GM12864 (cell line): ENCODE measurements around the gene IRF7.

Source experiments
- DNase-seq: peaks from one replicate; pipeline ENCODE4 v3.0.0-alpha.2; 2011; ENCODE audit warnings: low read depth
- H3K4me3 ChIP-seq: 2 replicates; pipeline ENCODE4 v1.5.1; 2011; ENCODE audit warnings: mild to moderate bottlenecking, low read depth, low read length, control low read depth
- TF ChIP-seq, protein P1 (sequence below): IDR thresholded peaks from 2 replicates; pipeline ENCODE4 v1.5.1; 2011; ENCODE audit warnings: low read depth, mild to moderate bottlenecking, moderate library complexity, low read length, control low read depth, inconsistent platforms; ENCODE audit errors: missing control alignments

Gene IRF7

DNA sequence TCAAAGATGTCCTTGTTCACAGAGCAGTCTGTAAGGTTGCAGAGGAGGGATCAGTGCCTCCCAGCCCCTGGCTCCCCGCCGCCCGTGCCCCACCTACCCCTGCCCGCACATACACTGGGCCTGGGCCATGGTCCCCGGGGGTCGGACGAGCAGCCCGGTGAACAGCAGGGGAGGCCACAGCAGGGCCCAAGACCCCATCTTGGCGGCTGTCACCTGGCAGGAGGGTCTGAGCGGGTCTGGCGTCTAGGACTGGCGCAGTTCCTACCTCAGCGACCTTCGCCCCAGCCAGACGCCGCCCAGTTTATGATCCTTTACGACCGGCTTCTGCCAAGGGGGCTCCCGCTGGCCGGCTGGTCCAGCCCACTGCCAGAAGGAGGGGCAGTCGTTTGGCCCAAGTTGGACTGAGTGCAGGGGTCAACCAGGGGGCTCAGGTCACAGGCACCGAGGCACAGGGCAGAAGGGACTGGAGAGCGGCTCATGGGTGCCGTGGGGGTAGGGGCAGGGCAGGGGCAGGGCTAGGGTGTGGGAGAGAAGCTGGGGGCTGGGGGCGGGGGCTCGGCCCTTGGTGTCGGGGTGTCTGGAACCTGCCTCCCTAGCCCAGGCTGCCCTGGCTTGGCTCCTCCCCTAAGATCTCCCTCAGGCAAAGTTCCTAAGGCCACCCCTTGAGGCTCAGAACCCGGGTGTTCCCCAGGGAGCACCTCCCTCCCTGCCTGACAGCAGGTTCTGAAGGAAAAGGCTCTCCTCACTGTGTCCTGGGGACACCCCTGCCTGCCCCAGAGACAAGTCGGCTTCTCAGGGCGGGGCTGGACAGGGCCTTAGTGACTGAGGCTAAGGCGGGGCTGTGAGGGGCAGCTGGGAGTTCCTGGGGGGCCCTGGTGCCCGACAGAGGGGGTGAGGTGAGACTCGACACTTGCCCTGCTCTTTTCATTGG lies 9.2 kb upstream of the IRF7 start, which contains the start of gene CDHR5:
Gene CDHR5 (minus strand): TSS at position 251 of the 931 bp plus-strand sequence. CDS start 53 bp downstream, at position 198.
- DNase-seq: no peak
- TF ChIP-seq, protein P1, sequence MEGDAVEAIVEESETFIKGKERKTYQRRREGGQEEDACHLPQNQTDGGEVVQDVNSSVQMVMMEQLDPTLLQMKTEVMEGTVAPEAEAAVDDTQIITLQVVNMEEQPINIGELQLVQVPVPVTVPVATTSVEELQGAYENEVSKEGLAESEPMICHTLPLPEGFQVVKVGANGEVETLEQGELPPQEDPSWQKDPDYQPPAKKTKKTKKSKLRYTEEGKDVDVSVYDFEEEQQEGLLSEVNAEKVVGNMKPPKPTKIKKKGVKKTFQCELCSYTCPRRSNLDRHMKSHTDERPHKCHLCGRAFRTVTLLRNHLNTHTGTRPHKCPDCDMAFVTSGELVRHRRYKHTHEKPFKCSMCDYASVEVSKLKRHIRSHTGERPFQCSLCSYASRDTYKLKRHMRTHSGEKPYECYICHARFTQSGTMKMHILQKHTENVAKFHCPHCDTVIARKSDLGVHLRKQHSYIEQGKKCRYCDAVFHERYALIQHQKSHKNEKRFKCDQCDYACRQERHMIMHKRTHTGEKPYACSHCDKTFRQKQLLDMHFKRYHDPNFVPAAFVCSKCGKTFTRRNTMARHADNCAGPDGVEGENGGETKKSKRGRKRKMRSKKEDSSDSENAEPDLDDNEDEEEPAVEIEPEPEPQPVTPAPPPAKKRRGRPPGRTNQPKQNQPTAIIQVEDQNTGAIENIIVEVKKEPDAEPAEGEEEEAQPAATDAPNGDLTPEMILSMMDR: no peak
- no peak within 1 kb of the TSS for H3K4me3 ChIP-seq

DNA sequence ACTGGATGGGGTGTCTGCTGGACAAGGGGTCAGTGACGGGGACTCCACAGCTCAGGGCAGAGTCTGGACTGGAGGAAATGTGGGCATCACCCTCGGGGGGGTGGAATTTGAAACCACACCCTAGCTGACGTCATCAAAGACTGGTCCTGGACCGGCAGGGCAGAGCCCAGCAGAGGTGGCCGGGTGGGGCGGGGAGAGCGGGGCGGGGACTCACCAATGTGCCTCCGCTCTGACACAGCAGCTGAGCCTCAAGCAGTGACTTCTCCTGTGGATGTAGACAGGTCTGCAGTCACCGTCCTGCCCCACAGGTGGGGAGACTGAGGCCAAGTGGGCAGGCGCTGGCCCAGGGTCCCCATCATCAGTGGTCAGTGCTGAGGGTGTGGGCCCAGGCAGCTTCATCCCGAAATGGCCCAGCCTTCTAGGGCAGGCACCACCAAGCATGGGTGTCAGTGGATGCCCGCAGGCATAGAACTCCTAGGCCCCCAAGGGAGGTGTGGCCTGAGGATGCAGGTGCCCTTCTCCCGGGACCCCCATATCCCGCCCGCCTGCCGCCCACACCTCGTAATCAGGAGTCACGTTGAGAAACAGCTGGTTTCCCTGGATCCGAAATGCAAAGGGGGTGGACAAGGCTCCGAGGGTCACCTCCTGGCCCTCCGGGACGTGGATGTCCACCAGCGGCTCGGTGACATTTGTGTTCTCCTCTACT lies 8.4 kb upstream of the IRF7 start:
- DNase-seq: no peak
- H3K4me3 ChIP-seq: no peak overlapping the region
- TF ChIP-seq, protein P1: no peak

DNA sequence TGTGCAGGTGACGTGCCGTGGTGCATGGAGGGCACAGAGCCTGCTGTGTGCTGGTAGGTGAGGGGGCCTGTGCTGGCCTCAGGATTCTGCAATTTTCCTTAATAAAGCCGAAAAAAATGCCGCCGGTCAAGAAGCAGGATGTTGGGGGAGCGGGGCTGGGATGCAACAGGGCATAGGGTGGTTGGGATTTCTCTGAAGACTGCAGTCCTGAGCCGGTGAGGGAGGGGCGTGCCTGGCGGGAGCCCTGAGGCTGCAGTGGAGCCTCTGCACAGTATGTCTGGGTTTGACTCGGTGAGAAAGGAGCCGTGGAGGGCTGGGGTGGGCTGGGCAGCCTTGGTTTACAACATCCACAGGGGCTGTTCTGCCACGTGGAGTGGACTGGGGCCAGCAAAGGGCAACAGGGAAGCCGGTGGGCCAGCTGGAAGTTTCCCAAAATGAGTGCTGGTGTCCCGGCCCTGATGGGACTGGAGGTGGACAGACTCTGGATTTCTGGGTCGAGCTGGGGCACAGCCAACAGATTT lies 7.7 kb upstream of the IRF7 start:
- TF ChIP-seq, protein P1: no peak
- H3K4me3 ChIP-seq: no peak overlapping the region
- DNase-seq: no peak

DNA sequence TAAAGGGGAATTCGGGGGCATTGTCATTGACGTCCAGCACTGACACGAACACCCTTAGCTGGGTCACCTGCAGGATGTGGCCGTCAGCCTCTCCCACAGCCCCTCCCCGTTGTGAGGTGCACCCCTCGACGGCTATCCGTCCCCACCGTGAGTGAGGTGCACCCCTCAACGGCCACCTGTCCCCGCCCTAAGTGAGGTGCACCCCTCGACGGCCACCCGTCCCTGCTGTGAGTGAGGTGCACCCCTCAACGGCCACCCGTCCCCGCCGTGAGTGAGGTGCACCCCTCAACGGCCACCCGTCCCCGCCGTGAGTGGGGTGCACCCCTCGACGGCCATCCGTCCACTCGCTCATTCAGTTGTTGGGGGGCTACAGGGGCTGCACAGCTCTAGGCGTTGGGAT lies 6.1 kb upstream of the IRF7 start:
- TF ChIP-seq, protein P1: no peak
- DNase-seq: no peak
- H3K4me3 ChIP-seq: no peak overlapping the region

DNA sequence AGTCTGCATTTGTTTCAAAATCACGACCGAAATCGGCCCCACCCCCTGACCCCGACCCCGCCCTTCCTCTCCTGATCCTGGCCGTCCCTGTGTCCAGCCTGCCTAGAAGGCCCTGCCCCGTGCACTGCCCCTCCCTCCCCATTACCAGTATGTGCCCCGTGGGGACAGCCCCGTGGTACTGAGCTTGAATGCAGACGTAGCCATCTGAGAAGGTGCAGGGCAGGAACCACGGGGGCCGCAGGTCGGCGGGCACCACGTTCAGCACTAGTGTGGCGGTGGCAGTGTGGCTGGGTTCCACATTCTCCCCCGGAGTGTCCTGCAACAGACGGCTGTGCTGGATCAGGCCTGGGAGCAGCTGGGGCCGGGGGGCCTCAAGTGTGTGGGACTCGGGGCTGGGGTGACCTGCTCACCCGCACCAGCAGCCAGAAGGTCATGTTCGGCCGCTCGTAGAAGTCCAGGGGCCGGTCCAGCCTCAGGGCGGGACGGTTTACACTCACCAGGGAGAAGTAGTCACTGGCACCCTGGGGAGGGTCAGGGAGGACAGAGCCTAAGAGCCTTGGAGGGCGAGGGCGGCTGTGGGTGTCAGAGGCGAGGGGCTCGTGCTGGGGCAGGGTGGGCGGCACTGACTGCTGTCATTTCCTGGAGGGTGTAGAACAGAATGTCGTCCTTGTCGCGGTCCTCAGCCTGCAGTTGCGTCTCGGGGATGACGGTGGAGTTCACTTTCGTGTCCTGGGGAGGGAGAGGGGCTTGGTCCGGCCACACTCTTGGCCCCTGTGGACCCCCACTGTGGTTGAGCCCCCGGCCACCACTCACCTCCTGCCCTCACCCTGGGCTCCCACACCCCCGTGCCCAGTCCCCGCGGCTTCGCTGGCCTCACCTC lies 5.4 kb upstream of the IRF7 start:
- TF ChIP-seq, protein P1: no peak
- no peak overlapping the region for H3K4me3 ChIP-seq
- DNase-seq: no peak

DNA sequence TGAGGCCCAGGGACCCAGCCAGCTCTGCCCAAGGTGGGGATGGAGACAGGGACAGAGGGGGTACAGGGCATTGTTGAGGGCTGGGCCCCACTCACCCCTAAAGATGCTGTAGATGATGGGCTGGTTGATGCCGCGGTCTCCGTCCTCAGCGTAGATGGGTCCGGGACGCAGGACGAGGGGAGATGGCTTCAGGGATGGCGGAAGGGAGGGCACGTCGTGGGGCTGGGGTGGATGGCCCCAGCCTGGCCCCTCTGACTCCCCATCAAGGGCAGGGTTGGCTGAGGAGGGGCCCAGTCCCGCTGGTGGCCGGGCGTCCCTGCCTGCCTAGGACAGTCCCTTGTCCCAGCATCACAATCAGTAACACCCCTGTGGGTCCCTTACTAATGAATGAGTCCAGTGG lies 4.5 kb upstream of the IRF7 start:
- H3K4me3 ChIP-seq: no peak overlapping the region
- no peak for DNase-seq
- TF ChIP-seq, protein P1: no peak
